HepG2 (cell line): ENCODE measurements around the gene UNCX.

ENCODE experiments used
- CREB1 ChIP-seq, 2 experiments: fragments of 450-650 bp in 1 of 2; IDR thresholded peaks; 2 replicates each; pipeline ENCODE4 v1.6.1; 2016 to 2017; ENCODE audit warnings: control low read depth in 1 of 2, mild to moderate bottlenecking in 1 of 2, missing compliant biosample characterization in 1 of 2, missing genetic modification characterization in 1 of 2
- HDAC6 ChIP-seq: fragments of 200-600 bp; sonication (generic); IDR thresholded peaks from 2 replicates; pipeline ENCODE4 v1.7.0; 2017; ENCODE audit warnings: mild to moderate bottlenecking, antibody characterized with exemption, low read length, low read depth
- NFE2L1 ChIP-seq: sonication (generic); formaldehyde crosslinking; IDR thresholded peaks from 2 replicates; pipeline ENCODE4 v1.4.0; 2020; ENCODE audit warnings: missing genetic modification reagents, mild to moderate bottlenecking, borderline replicate concordance
- RBAK ChIP-seq: sonication (generic); formaldehyde crosslinking; IDR thresholded peaks from 2 replicates; pipeline ENCODE4 v1.5.1; 2020; ENCODE audit warnings: mild to moderate bottlenecking, missing genetic modification reagents
- XRCC5 ChIP-seq: fragments of 200-400 bp; formaldehyde crosslinking; optimal IDR thresholded peaks from 2 replicates; pipeline ENCODE3; 2017; ENCODE audit warnings: mild to moderate bottlenecking, low read length
- ZMYM3 ChIP-seq: sonication (generic); formaldehyde crosslinking; IDR thresholded peaks from 2 replicates; pipeline ENCODE4 v1.5.1; 2020; ENCODE audit warnings: mild to moderate bottlenecking, missing genetic modification reagents
- ZNF12 ChIP-seq: sonication (generic); formaldehyde crosslinking; IDR thresholded peaks from 2 replicates; pipeline ENCODE4 v1.5.0; 2020; ENCODE audit warnings: missing genetic modification reagents
- ZNF18 ChIP-seq: sonication (generic); formaldehyde crosslinking; IDR thresholded peaks from 2 replicates; pipeline ENCODE4 v1.8.0; 2022; ENCODE audit warnings: mild to moderate bottlenecking, missing genetic modification reagents; ENCODE audit not compliant: insufficient replicate concordance
- ZSCAN5A ChIP-seq: sonication (generic); formaldehyde crosslinking; IDR thresholded peaks from 2 replicates; pipeline ENCODE4 v1.8.0; 2022; ENCODE audit warnings: mild to moderate bottlenecking, missing genetic modification reagents, borderline replicate concordance
- TF ChIP-seq, protein P1 (sequence below), 2 experiments: sonication (generic) in 1 of 2; formaldehyde crosslinking in 1 of 2; IDR thresholded peaks; 2 replicates each; pipeline versions ENCODE4 v1.4.0 to v1.6.1; 2018 to 2020; ENCODE audit warnings: missing genetic modification reagents in 2 of 2, borderline replicate concordance in 1 of 2, low read depth in 1 of 2, mild to moderate bottlenecking in 1 of 2, missing biosample characterization in 1 of 2

- no peak for TF ChIP-seq ZNF12 (CRISPR knock-in tag)
- no peak for TF ChIP-seq RBAK (CRISPR knock-in tag)
- no peak for TF ChIP-seq XRCC5
- TF ChIP-seq, protein P1, sequence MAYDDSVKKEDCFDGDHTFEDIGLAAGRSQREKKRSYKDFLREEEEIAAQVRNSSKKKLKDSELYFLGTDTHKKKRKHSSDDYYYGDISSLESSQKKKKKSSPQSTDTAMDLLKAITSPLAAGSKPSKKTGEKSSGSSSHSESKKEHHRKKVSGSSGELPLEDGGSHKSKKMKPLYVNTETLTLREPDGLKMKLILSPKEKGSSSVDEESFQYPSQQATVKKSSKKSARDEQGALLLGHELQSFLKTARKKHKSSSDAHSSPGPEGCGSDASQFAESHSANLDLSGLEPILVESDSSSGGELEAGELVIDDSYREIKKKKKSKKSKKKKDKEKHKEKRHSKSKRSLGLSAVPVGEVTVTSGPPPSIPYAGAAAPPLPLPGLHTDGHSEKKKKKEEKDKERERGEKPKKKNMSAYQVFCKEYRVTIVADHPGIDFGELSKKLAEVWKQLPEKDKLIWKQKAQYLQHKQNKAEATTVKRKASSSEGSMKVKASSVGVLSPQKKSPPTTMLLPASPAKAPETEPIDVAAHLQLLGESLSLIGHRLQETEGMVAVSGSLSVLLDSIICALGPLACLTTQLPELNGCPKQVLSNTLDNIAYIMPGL (CRISPR knock-in tag; IDR thresholded peaks at IDR 0.05; ENCODE audit: borderline replicate concordance in 1 of 2, low read depth in 1 of 2): no peak
- no peak for TF ChIP-seq ZMYM3
- TF ChIP-seq HDAC6: no peak
- TF ChIP-seq NFE2L1 (CRISPR knock-in tag): no peak
- TF ChIP-seq ZNF18 (CRISPR knock-in tag): no peak
- no peak for TF ChIP-seq ZSCAN5A (CRISPR knock-in tag)
- no peak for TF ChIP-seq CREB1 (IDR thresholded peaks at IDR 0.05)
- no peak for TF ChIP-seq CREB1 (CRISPR knock-in tag; IDR thresholded peaks at IDR 0.05)
Observed at GRCh38 chr7:1226186-1226901, 6.3 kb upstream of the UNCX start.
